Fibroblast of lung (primary cell): ENCODE data around the gene CRACDL. TPM values are rescaled to one million over a fixed set of nuclear protein-coding genes. Genes with fewer than 3 reads are reported as not detected.

ENCODE experiments used
- DNase-seq, 2 donors: peaks; one replicate each; pipeline versions ENCODE4 v3.0.0 to v3.0.0-alpha.2; 2010; ENCODE audit warnings: low read depth in 2 of 2
- H2AFZ ChIP-seq: 2 replicates; pipeline ENCODE4 v1.5.1; 2012; ENCODE audit warnings: low read length, control low read depth, inconsistent platforms
- H3K27ac ChIP-seq: 2 replicates; pipeline ENCODE4 v1.5.1; 2011; ENCODE audit warnings: low read length, control low read depth; ENCODE audit not compliant: insufficient read depth
- H3K27me3 ChIP-seq: 2 replicates; pipeline ENCODE4 v1.5.1; 2011; ENCODE audit warnings: mild to moderate bottlenecking, low read length; ENCODE audit not compliant: control insufficient read depth, insufficient read depth
- H3K36me3 ChIP-seq: 2 replicates; pipeline ENCODE4 v1.5.1; 2011; ENCODE audit warnings: low read length; ENCODE audit not compliant: control insufficient read depth, insufficient read depth
- H3K4me1 ChIP-seq: 2 replicates; pipeline ENCODE4 v1.5.1; 2011; ENCODE audit warnings: low read length; ENCODE audit not compliant: control insufficient read depth, insufficient read depth; ENCODE audit errors: extremely low read depth
- H3K4me2 ChIP-seq: 2 replicates; pipeline ENCODE4 v1.5.1; 2011; ENCODE audit warnings: low read length, control low read depth; ENCODE audit not compliant: insufficient read depth; ENCODE audit errors: extremely low read depth
- H3K4me3 ChIP-seq, 4 experiments: fragments of 200-600 bp in 1 of 4; sonication (generic) in 1 of 4; replicated peaks in 1 of 4; 2 replicates each; pipeline ENCODE4 v1.5.1; 2011 to 2016; ENCODE audit warnings: low read length in 4 of 4, low read depth in 3 of 4, mild to moderate bottlenecking in 3 of 4, control low read depth in 2 of 4, inconsistent platforms in 1 of 4, mixed read lengths in 1 of 4; ENCODE audit not compliant: insufficient read depth in 1 of 4; ENCODE audit errors: control extremely low read depth in 1 of 4
- H3K79me2 ChIP-seq: 2 replicates; pipeline ENCODE4 v1.5.1; 2012; ENCODE audit warnings: mild to moderate bottlenecking, low read length, inconsistent platforms; ENCODE audit not compliant: control insufficient read depth, insufficient read depth
- H3K9ac ChIP-seq: 2 replicates; pipeline ENCODE4 v1.5.1; 2011; ENCODE audit warnings: mild to moderate bottlenecking, low read length, control low read depth; ENCODE audit not compliant: insufficient read depth
- H3K9me3 ChIP-seq: 2 replicates; pipeline ENCODE4 v1.5.1; 2012; ENCODE audit warnings: low read depth, low read length; ENCODE audit not compliant: control insufficient read depth, insufficient read depth
- H4K20me1 ChIP-seq: 2 replicates; pipeline ENCODE4 v1.5.1; 2011; ENCODE audit warnings: low read length; ENCODE audit not compliant: control insufficient read depth, insufficient read depth; ENCODE audit errors: extremely low read depth
- CTCF ChIP-seq, 2 donors: IDR thresholded peaks in 1 of 2; conservative IDR thresholded peaks in 1 of 2; 1 replicate in 1 of 2; 2 replicates in 1 of 2; pipeline ENCODE4 v1.5.1; 2011 to 2012; ENCODE audit warnings: low read length in 2 of 2, control low read depth in 1 of 2, inconsistent platforms in 1 of 2, low read depth in 1 of 2, mild to moderate bottlenecking in 1 of 2
- EZH2 ChIP-seq: IDR thresholded peaks from 2 replicates; pipeline ENCODE4 v1.5.1; 2012; ENCODE audit warnings: low read length, control low read depth, mild to moderate bottlenecking; ENCODE audit errors: missing control alignments
- polyA plus RNA-seq, 2 donors: library from polyadenylated mRNA; depleted of rRNA in 1 of 2; stranded (reverse) in 1 of 2; unstranded in 1 of 2; fragments of >200 nt; gene quantifications; 2 replicates each; pipeline ENCODE4 v1.2.1, GENCODE V29; 2011 to 2012; ENCODE audit warnings: missing spikeins in 1 of 2
- total RNA-seq: library from RNA; depleted of rRNA; stranded (reverse); fragments of >200 nt; gene quantifications from 2 replicates; pipeline ENCODE4 v1.2.1, GENCODE V29; 2014

CRACDL gene
- total and polyA plus RNA-seq, 2 donors (not counting 1 experiment from before 2014, with no cell fraction given): not detected

GRCh38 chr2:98868548-98869271 is 67.3 kb downstream of the CRACDL start:
- Histone ChIP-seq H2AFZ (no peak overlapping the region), H3K9ac (no peak overlapping the region), H3K4me2 (no peak overlapping the region), H3K27ac (no peak overlapping the region), H3K4me1 (no peaks in the 10 kb centered on the region), H3K9me3 (no peaks in the 10 kb centered on the region), H3K27me3 (no peaks in the 10 kb centered on the region), H3K79me2 (no peaks in the 10 kb centered on the region), H4K20me1 (no peaks in the 10 kb centered on the region), H3K4me3 (no peak overlapping the region), H3K36me3 (no peaks in the 10 kb centered on the region)
- no peak for DNase-seq
- TF ChIP-seq CTCF (conservative IDR thresholded peaks at IDR 0.05 in 1 of 2, IDR thresholded peaks at IDR 0.05 in 1 of 2; ENCODE audit: low read depth in 1 of 2, low read length in 2 of 2) (no peak), EZH2 (no peak)

- no peak overlapping the region for H3K27ac ChIP-seq
- H3K27me3 ChIP-seq: no peaks in the 10 kb centered on the region
- no peak overlapping the region for H3K4me2 ChIP-seq
- peak; percentile 19 to 32 for DNase-seq
- no peak overlapping the region for H3K9ac ChIP-seq
- H4K20me1 ChIP-seq: no peaks in the 10 kb centered on the region
- TF ChIP-seq EZH2 (no peak), CTCF (conservative IDR thresholded peaks at IDR 0.05 in 1 of 2, IDR thresholded peaks at IDR 0.05 in 1 of 2; ENCODE audit: low read depth in 1 of 2, low read length in 2 of 2) (no peak)
- H3K4me1 ChIP-seq: no peaks in the 10 kb centered on the region
- H3K9me3 ChIP-seq: no peaks in the 10 kb centered on the region
- H3K79me2 ChIP-seq: no peaks in the 10 kb centered on the region
- no peak overlapping the region for H2AFZ ChIP-seq
- H3K4me3 ChIP-seq: no peak overlapping the region
- H3K36me3 ChIP-seq: no peaks in the 10 kb centered on the region
Observed at GRCh38 chr2:98867539-98868309, 68.3 kb downstream of the CRACDL start.

GRCh38 chr2:98866033-98866432 is 70.0 kb downstream of the CRACDL start:
- H2AFZ ChIP-seq: no peak overlapping the region

More at GRCh38 chr2:98866033-98866432, 70.0 kb downstream of the CRACDL start:
- DNase-seq: no peak
- H3K4me3 ChIP-seq: no peak overlapping the region
- no peaks in the 10 kb centered on the region for H4K20me1 ChIP-seq
- TF ChIP-seq CTCF (conservative IDR thresholded peaks at IDR 0.05 in 1 of 2, IDR thresholded peaks at IDR 0.05 in 1 of 2; ENCODE audit: low read depth in 1 of 2, low read length in 2 of 2): no peak
- TF ChIP-seq EZH2: no peak
- no peaks in the 10 kb centered on the region for H3K36me3 ChIP-seq
- no peak overlapping the region for H3K27ac ChIP-seq
- H3K9ac ChIP-seq: no peak overlapping the region
- H3K27me3 ChIP-seq: no peaks in the 10 kb centered on the region
- H3K79me2 ChIP-seq: no peaks in the 10 kb centered on the region
- no peaks in the 10 kb centered on the region for H3K4me1 ChIP-seq
- H3K9me3 ChIP-seq: no peaks in the 10 kb centered on the region
- H3K4me2 ChIP-seq: no peak overlapping the region
